Measurements from ENCODE around the gene NACA2.
"Not testable (repeated sequence)": the region's sequence is repeated elsewhere in the genome, so short reads cannot be mapped to it uniquely, and the experiment has no call there.

Gene NACA2

DNA sequence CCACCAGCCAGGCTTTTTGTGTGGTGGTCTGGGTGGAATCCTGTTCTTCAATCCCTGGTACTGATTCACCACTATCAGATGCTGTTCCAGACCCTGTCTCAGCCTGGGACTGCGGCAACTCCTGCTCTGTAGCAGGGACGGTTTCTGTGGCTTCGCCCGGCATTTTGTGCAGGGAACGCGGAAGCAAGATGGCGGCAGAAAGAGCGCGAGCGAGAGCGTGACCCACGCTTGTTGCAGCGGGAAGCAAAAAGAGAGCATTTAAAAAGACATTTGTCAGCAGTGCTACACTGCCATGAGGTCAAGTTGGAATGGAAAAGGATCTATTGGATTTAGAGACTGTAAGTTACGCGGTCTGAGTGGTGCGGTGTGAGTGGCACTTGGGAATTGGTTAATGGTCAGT is at the start of gene NACA2:
NACA2 (minus strand) TSS at position 202 of the 400 bp plus-strand sequence; CDS start at position 163, 39 bp downstream.
- Mint-ChIP-seq H3K27ac (no peak within 1 kb of the TSS), H3K4me3 (no peak within 1 kb of the TSS), H3K9me3 (no peaks in the 10 kb centered on the region), H3K27me3 (peaks cover 5% of the 10 kb centered on the region), H3K4me1 (no peaks in the 10 kb centered on the region), H3K36me3 (no peaks in the 10 kb centered on the region)

DNA sequence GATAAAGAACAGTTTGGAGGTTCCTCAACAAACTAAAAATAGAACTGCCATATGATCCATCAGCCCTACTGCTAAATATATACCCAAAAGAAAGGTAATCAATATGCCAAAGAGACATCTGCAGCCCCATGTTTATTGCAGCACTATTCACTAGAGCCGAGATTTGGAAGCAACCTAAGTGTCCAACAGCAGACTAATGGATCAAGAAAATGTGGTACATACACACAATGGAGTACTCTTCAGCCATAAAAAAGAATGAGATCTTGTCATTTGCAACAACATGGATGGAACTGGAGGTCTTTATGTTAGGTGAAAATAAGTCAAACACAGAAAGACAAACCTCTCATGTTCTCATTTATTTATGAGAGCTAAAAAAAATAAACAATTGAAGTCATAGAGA is 48.8 kb upstream of the NACA2 start:
- peaks cover 28% of the 10 kb centered on the region for H3K27me3 Mint-ChIP-seq
- H3K4me3 Mint-ChIP-seq, result no peak overlapping the region
- H3K4me1 Mint-ChIP-seq, result no peaks in the 10 kb centered on the region
- no peaks in the 10 kb centered on the region for H3K9me3 Mint-ChIP-seq
- H3K36me3 Mint-ChIP-seq, result no peaks in the 10 kb centered on the region
- no peak overlapping the region for H3K27ac Mint-ChIP-seq

DNA sequence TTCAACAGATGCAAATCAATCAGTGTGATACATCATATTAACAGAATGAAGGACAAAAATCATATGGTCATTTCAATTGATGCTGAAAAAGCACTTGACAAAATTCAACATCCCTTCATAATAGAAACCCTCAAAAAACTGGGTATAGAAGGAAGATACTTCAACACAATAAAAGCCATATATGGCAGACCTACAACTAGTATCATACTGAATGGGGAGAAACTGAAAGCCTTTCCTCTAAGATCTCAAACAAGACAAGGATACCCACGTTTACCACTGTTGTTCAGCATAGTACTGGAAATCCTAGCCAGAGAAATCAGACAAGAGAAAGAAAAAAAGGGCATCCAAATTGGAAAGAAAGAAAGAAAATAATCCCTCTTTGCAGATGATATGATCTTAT is 47.1 kb upstream of the NACA2 start:
- Mint-ChIP-seq H3K9me3 (no peaks in the 10 kb centered on the region), H3K27me3 (peaks cover 32% of the 10 kb centered on the region), H3K4me3 (no peak overlapping the region), H3K4me1 (no peaks in the 10 kb centered on the region), H3K27ac (no peak overlapping the region), H3K36me3 (no peaks in the 10 kb centered on the region)

DNA sequence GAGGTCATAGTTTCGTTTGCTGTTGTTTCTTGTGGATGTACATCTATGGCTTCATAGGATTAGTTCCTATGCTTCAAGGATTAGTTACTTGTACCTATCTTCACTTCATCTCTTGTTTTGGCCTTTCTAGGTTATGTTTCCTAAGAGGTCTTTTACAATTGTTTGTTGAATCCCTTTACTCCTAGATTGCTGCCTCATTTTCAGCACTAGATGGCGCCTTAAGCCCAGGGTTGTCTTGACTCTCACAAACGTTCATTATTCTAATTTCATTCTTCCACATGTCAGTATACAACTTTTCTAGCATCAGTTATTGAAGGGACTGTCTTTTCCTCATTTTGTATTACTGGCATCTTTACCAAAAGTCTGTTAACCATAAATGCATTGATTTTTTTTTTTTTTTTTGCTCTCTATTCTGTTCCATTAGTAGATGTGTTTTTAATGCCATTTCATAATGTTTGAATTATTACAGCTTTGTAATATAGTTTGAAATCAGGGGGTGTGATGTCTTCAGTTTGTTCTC is 45.0 kb upstream of the NACA2 start:
- Mint-ChIP-seq H3K9me3 (no peaks in the 10 kb centered on the region), H3K27ac (no peak overlapping the region), H3K27me3 (peaks cover 36% of the 10 kb centered on the region), H3K4me3 (no peak overlapping the region), H3K4me1 (no peaks in the 10 kb centered on the region), H3K36me3 (no peaks in the 10 kb centered on the region)

DNA sequence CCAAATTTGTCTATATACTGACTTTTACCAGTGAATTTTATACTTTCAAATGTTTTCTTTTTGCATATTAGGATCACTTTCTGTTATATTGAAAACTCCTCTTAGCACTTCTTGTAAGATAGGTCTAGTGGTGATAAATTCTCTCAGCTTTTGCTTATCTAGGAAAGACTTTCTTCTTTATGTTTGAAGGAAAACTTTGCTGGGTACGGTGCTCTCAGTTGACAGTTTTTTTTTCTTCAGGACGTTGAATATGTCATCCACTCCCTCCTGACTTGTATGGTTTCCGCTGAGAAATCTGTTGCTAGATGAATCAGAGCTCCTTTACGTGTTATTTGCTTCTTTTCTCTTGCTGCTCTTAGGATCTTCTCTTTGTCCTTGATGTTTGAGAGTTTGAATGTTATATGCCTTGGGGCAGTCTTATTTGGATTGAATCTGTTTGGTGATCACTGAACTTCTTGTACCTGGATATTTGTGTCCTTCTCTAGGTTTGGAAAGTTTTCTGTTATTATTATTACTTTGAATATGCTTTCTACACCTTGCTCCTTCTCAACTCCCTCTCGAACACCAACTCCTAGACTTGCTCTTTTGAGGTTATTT is 44.0 kb upstream of the NACA2 start:
- Mint-ChIP-seq H3K27me3 (peaks cover 42% of the 10 kb centered on the region), H3K36me3 (no peaks in the 10 kb centered on the region), H3K4me3 (no peak overlapping the region), H3K4me1 (no peaks in the 10 kb centered on the region), H3K27ac (no peak overlapping the region), H3K9me3 (no peaks in the 10 kb centered on the region)

DNA sequence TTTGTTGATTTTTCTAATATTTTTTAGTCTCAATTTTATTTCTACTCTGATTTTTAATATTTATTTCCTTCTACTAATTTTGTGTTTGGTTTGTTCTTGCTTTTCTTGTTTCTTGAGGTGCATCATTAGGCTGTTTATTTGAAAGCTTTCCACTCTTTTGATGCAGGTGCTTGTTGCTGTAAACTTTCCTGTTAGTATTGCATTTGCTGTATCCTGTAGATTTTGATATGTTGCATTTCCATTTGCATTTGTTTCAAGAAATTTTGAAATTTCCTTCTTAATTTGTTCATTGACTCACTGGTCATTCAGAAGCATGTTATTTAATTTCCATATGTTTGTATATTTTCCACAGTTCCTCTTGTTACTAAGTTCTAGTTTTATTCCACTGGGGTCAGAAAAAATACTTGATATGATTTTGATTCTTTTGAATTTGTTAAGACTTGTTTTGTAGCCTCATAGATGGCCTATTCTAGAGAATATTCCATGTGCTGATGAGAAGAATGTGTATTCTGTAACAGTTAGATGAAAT is 43.1 kb upstream of the NACA2 start:
- H3K4me1 Mint-ChIP-seq, result no peaks in the 10 kb centered on the region
- H3K36me3 Mint-ChIP-seq, result no peaks in the 10 kb centered on the region
- H3K9me3 Mint-ChIP-seq, result no peaks in the 10 kb centered on the region
- H3K27me3 Mint-ChIP-seq, result peaks cover 40% of the 10 kb centered on the region
- H3K4me3 Mint-ChIP-seq, result no peak overlapping the region
- no peak overlapping the region for H3K27ac Mint-ChIP-seq

DNA sequence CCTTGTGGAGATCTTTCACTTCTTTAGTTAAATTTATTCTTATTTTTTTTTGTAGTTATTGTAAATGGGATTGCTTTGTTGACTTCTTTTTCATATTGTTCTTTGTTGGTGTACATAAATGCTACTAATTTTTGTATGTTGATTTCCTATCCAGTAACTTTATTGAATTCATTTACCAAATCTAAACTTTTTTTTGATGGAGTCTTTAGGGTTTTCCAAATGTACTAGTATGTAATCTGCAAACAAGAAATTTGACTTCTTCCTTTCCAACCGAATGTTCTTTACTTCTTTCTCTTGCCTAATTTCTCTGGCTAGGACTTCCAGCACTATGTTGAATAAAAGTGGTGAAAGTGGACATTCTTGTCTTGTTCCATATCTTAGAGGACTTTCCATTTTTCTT is 41.8 kb upstream of the NACA2 start:
- peaks cover 36% of the 10 kb centered on the region for H3K27me3 Mint-ChIP-seq
- no peaks in the 10 kb centered on the region for H3K4me1 Mint-ChIP-seq
- H3K36me3 Mint-ChIP-seq, result no peaks in the 10 kb centered on the region
- H3K4me3 Mint-ChIP-seq, result no peak overlapping the region
- no peak overlapping the region for H3K27ac Mint-ChIP-seq
- no peaks in the 10 kb centered on the region for H3K9me3 Mint-ChIP-seq

DNA sequence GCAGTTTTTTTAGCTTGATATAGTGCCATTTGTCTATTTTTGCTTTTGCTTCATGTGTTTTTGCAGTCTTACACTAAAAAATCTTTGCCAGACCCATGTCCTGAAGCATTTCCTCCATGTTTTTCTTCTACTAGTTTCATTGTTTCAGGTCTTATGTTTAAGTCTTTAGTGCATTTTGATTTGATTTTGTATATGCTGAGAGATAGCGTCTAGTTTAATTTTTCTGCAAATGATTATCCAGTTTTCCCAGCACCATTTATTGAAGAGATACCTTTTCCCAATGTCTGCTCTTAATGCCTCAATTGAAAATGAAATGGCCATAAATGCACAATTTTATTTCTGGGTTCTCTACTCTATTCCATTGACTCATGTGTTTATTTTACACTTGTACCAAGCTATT is 40.8 kb upstream of the NACA2 start:
- H3K4me3 Mint-ChIP-seq, result no peak overlapping the region
- H3K27me3 Mint-ChIP-seq, result peaks cover 35% of the 10 kb centered on the region
- H3K9me3 Mint-ChIP-seq, result no peaks in the 10 kb centered on the region
- no peaks in the 10 kb centered on the region for H3K36me3 Mint-ChIP-seq
- H3K4me1 Mint-ChIP-seq, result no peaks in the 10 kb centered on the region
- no peak overlapping the region for H3K27ac Mint-ChIP-seq

DNA sequence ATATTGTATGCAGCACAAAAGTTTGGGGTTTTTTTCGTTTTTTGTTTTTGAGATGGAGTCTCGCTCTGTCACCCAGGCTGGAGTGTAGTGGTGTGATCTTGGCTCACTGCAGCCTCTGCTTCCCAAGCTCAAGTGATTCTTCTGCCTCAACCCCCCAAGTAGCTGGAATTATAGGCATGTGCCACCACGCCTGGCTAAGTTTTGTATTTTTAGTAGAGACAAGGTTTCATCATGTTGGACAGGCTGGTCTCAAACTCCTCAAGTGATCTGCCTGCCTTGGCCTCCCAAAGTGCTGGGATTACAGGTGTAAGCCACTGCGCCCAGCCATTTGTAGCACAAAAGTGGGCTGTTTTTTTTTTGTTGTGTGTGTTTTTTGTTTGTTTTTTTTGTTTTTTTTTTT is 37.1 kb upstream of the NACA2 start:
- not testable (repeated sequence) for H3K9me3 Mint-ChIP-seq, H3K4me3 Mint-ChIP-seq, H3K27ac Mint-ChIP-seq, H3K36me3 Mint-ChIP-seq, H3K4me1 Mint-ChIP-seq
- peaks cover 31% of the 10 kb centered on the region for H3K27me3 Mint-ChIP-seq

DNA sequence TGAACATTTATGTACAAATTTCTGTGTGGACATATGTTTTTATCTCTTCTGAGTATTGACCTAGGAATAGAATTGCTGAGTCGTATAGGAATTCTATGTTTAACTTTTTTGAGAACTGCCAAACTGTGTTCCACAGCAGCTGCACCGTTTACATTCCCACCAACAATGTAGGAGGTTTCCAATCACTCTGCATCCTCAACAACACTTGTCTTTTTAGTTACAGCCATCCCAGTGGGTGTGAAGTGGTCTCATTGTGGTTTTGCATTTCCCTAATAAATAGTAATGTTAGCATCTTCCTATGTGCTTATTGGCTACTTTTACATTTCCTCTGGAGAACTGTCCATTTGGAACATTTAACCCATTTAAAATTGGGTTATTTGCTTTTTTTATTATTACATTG is 36.6 kb upstream of the NACA2 start:
- H3K27me3 Mint-ChIP-seq, result peaks cover 27% of the 10 kb centered on the region
- H3K27ac Mint-ChIP-seq, result no peak overlapping the region
- H3K4me1 Mint-ChIP-seq, result no peaks in the 10 kb centered on the region
- no peaks in the 10 kb centered on the region for H3K9me3 Mint-ChIP-seq
- H3K36me3 Mint-ChIP-seq, result no peaks in the 10 kb centered on the region
- H3K4me3 Mint-ChIP-seq, result no peak overlapping the region

DNA sequence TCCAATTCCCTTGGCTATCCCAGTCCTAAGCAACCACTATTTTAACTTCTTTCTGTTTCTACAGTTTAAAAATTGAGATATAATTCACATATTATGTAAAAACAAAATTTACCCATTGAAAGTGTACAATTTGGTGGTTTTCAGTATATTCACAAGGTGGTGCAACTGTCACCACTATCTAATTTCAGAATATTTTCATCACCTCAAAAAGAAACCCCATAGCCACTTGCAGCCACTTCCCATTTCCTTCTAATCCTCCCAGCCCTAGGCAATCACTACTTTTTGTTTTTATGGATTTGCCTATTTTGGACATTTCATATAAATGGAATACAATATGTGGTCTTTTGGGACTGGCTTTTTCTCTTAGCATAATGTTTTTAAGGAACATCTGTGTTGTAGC is 36.1 kb upstream of the NACA2 start:
- no peaks in the 10 kb centered on the region for H3K36me3 Mint-ChIP-seq
- H3K27me3 Mint-ChIP-seq, result peaks cover 25% of the 10 kb centered on the region
- H3K4me3 Mint-ChIP-seq, result no peak overlapping the region
- H3K27ac Mint-ChIP-seq, result no peak overlapping the region
- no peaks in the 10 kb centered on the region for H3K4me1 Mint-ChIP-seq
- H3K9me3 Mint-ChIP-seq, result no peaks in the 10 kb centered on the region

DNA sequence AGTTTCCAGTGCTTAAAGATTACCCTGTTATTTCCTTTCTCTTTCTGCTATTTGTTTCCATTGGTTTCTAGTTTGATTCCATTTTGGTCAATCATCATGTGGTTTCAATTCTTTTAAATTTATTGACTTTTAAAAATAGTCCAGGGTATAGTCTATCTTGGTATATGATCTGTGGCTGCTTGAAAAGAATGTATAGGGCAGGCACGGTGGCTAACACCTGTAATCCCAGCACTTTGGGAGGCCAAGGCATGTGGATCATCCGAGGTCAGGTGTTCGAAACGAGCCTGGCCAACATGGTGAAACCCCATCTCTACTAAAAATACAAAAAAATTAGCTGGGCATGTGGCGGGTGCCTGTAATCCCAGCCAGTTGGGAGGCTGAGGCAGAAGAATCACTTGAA is 34.5 kb upstream of the NACA2 start:
- H3K4me3 Mint-ChIP-seq, result no peak overlapping the region

DNA sequence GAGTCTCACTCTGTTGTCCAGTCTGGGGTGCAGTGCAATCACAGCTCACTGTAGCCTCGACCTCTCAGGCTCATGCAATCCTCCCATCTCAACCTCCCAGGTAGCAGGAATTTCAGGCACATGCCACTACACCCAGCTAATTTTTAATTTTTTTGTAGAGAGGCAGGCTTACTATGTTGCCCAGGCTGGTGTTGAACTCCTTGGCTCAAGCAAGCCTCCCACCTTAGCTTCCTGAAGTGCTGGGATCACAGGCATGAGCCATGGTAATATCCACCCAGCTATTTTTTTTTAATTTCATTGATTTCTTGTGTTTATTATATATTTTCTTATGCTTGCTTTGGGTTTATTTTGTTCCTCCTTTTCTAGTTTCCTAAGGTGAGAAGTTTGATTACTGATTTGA is 33.9 kb upstream of the NACA2 start:
- Mint-ChIP-seq H3K36me3 (no peaks in the 10 kb centered on the region), H3K4me3 (no peak overlapping the region), H3K4me1 (no peaks in the 10 kb centered on the region), H3K9me3 (no peaks in the 10 kb centered on the region), H3K27me3 (peaks cover 17% of the 10 kb centered on the region), H3K27ac (no peak overlapping the region)

More for the DNA sequence above, 34.5 kb upstream of the NACA2 start:
- peaks cover 20% of the 10 kb centered on the region for H3K27me3 Mint-ChIP-seq
- H3K9me3 Mint-ChIP-seq, result no peaks in the 10 kb centered on the region
- H3K36me3 Mint-ChIP-seq, result no peaks in the 10 kb centered on the region
- H3K4me1 Mint-ChIP-seq, result no peaks in the 10 kb centered on the region
- H3K27ac Mint-ChIP-seq, result no peak overlapping the region

DNA sequence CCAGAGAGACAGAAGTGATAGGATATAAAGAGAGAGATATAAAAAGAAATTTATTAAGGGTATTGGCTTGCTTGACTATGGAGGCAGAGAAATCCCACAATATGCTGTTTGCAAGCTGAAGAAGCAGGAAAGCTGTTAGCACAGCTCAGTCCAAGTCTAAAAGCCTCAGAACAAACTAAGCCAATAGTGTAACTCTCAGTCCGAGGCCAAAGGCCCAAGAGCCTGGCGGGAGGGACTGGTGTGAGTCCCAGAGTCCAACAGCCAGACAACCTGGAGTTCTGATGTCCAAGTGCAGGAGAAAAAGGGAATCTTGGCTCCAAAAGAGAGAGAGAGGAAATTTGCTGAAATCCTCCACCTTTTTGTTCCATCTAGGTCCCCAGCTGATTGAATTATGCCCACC is 30.3 kb upstream of the NACA2 start:
- Mint-ChIP-seq H3K4me3 (no peak overlapping the region), H3K36me3 (no peaks in the 10 kb centered on the region), H3K9me3 (peaks cover 4% of the 10 kb centered on the region), H3K4me1 (no peaks in the 10 kb centered on the region), H3K27ac (no peak overlapping the region), H3K27me3 (peaks cover 10% of the 10 kb centered on the region)

DNA sequence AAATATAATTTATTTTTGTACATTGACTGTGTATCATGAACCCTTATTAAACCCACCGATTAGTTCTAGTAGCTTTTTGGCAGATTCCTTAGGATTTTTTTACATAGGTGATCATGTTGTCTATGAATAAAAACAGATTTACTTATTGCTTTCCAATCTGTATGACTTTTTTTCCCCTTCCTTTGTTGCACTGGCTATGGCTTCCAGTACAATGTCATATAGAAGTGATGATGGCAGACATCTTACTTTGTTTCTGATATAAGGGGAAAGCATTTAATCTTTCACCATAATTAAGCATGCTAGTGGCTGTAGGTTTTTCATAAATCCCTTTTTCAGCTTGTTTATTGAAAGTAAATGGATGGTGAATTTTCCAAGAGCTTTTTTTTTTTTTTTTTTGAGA is 28.9 kb upstream of the NACA2 start:
- H3K27me3 Mint-ChIP-seq, result peaks cover 8% of the 10 kb centered on the region

DNA sequence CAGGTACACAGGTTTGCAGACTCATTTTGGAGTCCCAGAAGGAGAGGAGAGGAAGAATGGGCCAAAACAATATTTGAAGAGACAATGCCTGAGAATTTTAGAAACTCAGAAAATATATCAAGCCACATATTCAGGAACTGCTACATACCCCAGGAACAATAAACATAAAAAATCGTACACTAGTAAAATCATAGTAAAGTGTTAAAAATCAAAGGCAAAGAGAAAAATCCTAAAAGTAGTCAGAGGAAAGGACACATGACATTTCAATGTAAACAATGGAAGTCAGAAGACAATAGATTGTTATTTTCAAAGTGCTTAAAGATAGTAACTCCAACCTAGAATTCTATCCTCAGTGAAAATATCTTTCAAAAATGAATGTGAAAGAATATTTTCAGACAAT is 28.5 kb upstream of the NACA2 start:
- no peak overlapping the region for H3K27ac Mint-ChIP-seq
- peaks cover 4% of the 10 kb centered on the region for H3K9me3 Mint-ChIP-seq
- no peaks in the 10 kb centered on the region for H3K4me1 Mint-ChIP-seq
- no peaks in the 10 kb centered on the region for H3K36me3 Mint-ChIP-seq
- no peak overlapping the region for H3K4me3 Mint-ChIP-seq
- peaks cover 7% of the 10 kb centered on the region for H3K27me3 Mint-ChIP-seq

More for the DNA sequence above, 28.9 kb upstream of the NACA2 start:
- H3K4me3 Mint-ChIP-seq, result no peak overlapping the region
- H3K4me1 Mint-ChIP-seq, result no peaks in the 10 kb centered on the region
- H3K27ac Mint-ChIP-seq, result no peak overlapping the region
- no peaks in the 10 kb centered on the region for H3K36me3 Mint-ChIP-seq
- peaks cover 4% of the 10 kb centered on the region for H3K9me3 Mint-ChIP-seq

DNA sequence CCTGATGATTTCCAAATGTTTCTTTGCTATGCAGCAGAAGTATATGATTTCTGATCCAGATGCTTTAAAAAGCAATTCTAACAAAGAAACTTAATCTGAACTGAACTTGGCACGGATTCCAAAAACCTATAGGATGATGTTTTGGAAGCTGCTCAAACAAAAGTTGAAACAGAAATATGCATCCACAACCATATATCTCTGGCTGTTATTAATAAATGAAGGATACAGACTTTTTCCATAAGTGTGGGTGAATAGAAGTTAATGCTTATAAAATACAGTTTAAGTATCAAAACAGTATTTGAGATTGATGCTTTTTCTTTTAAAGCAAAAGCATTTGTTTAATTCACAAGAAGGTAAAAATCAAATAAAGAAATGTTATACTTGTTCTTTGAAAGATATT is 27.9 kb upstream of the NACA2 start:
- Mint-ChIP-seq H3K4me1 (no peaks in the 10 kb centered on the region), H3K27ac (no peak overlapping the region), H3K4me3 (no peak overlapping the region), H3K9me3 (peaks cover 4% of the 10 kb centered on the region), H3K27me3 (peaks cover 6% of the 10 kb centered on the region), H3K36me3 (no peaks in the 10 kb centered on the region)
